OCI-LY7 (cell line): Measurements from ENCODE around the gene SNRPA1.
A peak's percentile ranks its signal among the peaks of the same experiment; 100 is the strongest.

Experiments used
- EZH2phosphoT487 ChIP-seq: fragments of 200-600 bp; sonication (generic); IDR thresholded peaks from 2 replicates; pipeline ENCODE4 v1.6.1; 2018; ENCODE audit warnings: low read depth, borderline replicate concordance, mild to moderate bottlenecking, mixed run types, antibody characterized with exemption, low read length, moderate library complexity, mixed read lengths
- TF ChIP-seq, protein P1 (sequence below): fragments of 200-600 bp; sonication (generic); conservative IDR thresholded peaks from 2 replicates; pipeline ENCODE4 v1.5.1; 2014; ENCODE audit warnings: mild to moderate bottlenecking, antibody characterized with exemption, low read length, moderate library complexity, mixed read lengths

DNA sequence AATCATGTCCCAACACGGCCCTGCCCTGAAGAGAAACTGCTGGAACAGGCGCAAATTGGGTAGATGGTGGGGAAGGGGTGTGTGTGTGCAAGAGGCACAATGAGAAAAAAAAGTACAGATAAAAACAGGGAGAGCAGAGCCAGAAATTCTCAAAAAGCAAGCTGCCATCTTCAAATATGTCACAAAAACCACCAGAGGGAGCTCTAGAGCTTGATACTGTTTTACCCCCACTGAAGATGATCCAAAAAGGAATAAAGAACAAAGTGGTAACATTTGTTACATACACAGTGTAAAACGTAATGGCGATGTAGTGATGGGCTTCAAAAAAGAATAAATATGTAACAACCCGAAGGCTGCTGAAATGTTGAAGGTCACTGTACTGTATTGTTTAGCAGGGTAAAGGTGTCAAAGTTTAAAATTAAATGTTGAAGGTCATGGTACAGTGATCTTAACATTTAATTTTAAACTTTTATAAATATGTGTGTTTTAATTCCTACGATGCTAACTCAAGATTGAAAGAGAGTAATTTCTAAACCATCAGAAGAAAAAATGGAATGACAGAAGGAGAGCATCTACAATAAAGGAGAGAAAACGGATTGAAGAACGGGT lies 6.0 kb downstream of the SNRPA1 start:
- TF ChIP-seq, protein P1, sequence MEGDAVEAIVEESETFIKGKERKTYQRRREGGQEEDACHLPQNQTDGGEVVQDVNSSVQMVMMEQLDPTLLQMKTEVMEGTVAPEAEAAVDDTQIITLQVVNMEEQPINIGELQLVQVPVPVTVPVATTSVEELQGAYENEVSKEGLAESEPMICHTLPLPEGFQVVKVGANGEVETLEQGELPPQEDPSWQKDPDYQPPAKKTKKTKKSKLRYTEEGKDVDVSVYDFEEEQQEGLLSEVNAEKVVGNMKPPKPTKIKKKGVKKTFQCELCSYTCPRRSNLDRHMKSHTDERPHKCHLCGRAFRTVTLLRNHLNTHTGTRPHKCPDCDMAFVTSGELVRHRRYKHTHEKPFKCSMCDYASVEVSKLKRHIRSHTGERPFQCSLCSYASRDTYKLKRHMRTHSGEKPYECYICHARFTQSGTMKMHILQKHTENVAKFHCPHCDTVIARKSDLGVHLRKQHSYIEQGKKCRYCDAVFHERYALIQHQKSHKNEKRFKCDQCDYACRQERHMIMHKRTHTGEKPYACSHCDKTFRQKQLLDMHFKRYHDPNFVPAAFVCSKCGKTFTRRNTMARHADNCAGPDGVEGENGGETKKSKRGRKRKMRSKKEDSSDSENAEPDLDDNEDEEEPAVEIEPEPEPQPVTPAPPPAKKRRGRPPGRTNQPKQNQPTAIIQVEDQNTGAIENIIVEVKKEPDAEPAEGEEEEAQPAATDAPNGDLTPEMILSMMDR, result peak; percentile 87
- TF ChIP-seq EZH2phosphoT487, result no peak
